Fibroblast of the conjunctiva (primary cell): ENCODE data around the gene CCNT2.
"Not testable (repeated sequence)": the region's sequence is repeated elsewhere in the genome, so short reads cannot be mapped to it uniquely, and the experiment has no call there.

Experiments used
- DNase-seq: peaks from one replicate; pipeline ENCODE4 v3.0.0-alpha.2; 2010; ENCODE audit warnings: low read depth

Gene CCNT2

GRCh38 chr2:134976074-134976702 lies 57.6 kb downstream of the CCNT2 start:
- no peak for DNase-seq

DNA sequence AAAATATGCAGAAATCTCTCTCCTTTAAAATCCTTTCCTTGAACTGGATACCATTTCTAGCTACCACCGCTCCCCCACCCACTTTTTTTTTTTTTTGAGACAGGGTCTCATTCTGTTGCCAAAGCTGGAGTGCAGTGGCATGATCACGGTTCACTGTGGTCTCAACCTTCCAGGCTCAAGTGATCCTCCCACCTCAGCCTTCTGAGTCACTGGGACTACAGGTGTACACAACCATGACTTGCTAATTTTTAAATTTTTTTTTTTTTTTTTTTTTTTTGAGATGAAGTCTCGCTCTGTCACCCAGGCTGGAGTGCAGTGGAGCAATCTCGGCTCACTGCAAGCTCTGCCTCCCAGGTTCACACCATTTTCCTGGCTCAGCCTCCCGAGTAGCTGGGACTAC lies 58.5 kb downstream of the CCNT2 start:
- not testable (repeated sequence) for DNase-seq

GRCh38 chr2:134979221-134979620 lies 60.6 kb downstream of the CCNT2 start:
- DNase-seq = no peak

DNA sequence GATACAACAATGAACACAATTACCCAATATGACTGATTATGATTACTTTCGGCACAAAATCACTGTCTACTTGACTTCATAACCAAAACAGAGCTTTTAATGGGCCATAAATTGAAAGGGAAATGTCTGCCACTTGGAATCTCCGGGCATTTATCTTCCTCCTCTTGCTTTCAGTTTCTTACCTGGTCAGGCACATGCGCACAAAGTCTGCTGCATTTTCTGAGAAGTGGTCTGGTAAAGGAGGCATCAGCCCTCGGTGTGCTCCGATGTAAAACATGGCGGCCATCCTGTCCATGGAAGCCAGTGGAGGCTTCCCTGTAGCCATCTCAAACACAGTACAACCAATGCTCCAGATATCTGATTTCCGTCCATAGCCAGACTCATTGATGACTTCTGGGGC lies 62.0 kb downstream of the CCNT2 start:
- no peak for DNase-seq

DNA sequence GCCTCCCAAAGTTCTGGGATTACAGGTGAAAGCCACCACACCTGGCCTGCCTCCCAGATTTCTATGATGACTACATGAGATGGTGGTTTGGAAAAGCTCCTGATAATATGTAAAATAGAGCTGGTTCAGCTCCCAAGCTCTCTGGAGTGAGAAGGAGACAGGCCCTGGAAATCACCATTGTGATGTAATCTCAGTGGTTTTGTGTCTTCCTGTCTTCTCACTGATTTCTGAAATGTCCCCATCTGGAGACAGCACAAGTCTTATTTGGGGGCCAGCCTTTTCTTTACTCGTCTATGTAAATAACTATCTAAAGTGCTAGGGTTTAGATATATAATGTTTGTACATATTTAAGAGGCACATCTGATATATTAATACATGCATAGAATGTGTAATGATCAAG lies 64.0 kb downstream of the CCNT2 start:
- no peak for DNase-seq

GRCh38 chr2:134985061-134985460 lies 66.4 kb downstream of the CCNT2 start:
- no peak for DNase-seq

DNA sequence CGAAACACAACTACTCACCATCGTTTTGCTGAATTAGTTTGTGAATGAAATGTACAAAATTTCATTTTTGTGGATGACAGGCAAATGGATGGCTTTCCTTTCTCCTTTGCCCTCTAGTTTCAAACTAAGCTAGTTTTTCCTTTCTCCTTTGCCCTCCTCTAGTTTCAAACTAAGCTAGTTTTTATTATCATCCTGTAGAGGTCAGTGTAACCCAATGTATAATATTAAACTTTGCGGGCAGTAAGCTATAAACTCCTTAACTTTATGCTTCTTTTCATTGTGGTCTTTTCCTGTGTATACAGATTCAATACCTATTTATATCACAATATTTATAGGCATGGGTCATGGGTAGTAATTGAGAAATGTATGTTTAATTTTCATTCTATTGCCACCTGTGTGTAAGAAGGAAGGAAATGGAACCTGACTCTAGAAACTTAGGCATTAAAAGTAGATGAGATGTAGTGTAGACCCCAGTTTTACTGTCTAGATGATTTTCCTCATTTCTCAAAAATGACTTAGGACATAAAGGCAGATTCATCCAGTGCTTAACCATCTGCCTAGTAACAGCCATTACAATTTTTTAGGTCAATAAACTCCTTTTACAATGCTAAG lies 70.5 kb downstream of the CCNT2 start:
- peak; percentile 34 for DNase-seq

- DNase-seq = no peak
These were observed 80.9 kb downstream of the CCNT2 start for GRCh38 chr2:134999521-134999920.

- DNase-seq = no peak
These were observed 84.2 kb downstream of the CCNT2 start for GRCh38 chr2:135002836-135003235.

- peak; percentile 35 for DNase-seq
These were observed 85.6 kb downstream of the CCNT2 start for GRCh38 chr2:135004005-135004746.

GRCh38 chr2:135005753-135006152 lies 87.1 kb downstream of the CCNT2 start:
- DNase-seq = no peak
